HCT116 (cell line): ENCODE data around the gene MAP3K9. TPM values are rescaled to one million over a fixed set of nuclear protein-coding genes. Genes with fewer than 3 reads are reported as not detected.

Source experiments
- ATAC-seq: fragments of 200-7000 bp; cut with Tn5 transposase; 2 replicates; pipeline ENCODE4 v1.9.1; 2020; ENCODE audit warnings: mild to moderate bottlenecking, moderate library complexity
- BruUV-seq: library from RNA; stranded (reverse); fragments of 400-500 nt; replicated peaks from 2 replicates; lab custom pipeline; 2021; lab: Mats Ljungman, UMichigan
- CTCF ChIA-PET: fragments of 300-600 bp; sonication (Branson Sonifier 250); formaldehyde crosslinking; loops from one replicate; lab custom pipeline; 2021; ENCODE audit warnings: antibody characterized with exemption; lab: Charles Lee
- POLR2A ChIA-PET: fragments of 300-600, 350-600 bp; sonication (Branson Sonifier 250); formaldehyde crosslinking; loops from one replicate; lab custom pipeline; 2021; ENCODE audit warnings: antibody characterized with exemption; lab: Charles Lee
- RAD21 ChIA-PET, 2 experiments: fragments of 300-600 bp; sonication (Branson Sonifier 250); formaldehyde crosslinking; loops; one replicate each; lab custom pipeline; 2023; ENCODE audit warnings: low total read pairs in 2 of 2; ENCODE audit not compliant: uncharacterized antibody in 2 of 2, unreplicated experiment in 2 of 2, low non-redundant PET in 1 of 2; lab: Charles Lee
- DNase-seq: peaks from one replicate; pipeline ENCODE4 v3.0.0-alpha.2; 2010; ENCODE audit warnings: low read depth, low spot score
- H2AFZ ChIP-seq: fragments of 200-600 bp; shearing (Covaris generic), sonication (generic); 2 replicates; pipeline ENCODE4 v1.6.1; 2017; ENCODE audit warnings: low read depth, mixed run types, mixed read lengths, antibody characterized with exemption, low read length; ENCODE audit not compliant: poor library complexity, severe bottlenecking
- H3K27ac ChIP-seq: 2 replicates; pipeline ENCODE4 v1.5.1; 2012; ENCODE audit warnings: low read depth, low read length
- H3K27me3 ChIP-seq: fragments of 200-600 bp; sonication (generic); 2 replicates; pipeline ENCODE4 v1.6.1; 2016; ENCODE audit warnings: mixed run types, low read length, mixed read lengths; ENCODE audit not compliant: insufficient read depth
- H3K36me3 ChIP-seq, 2 experiments: fragments of 200-500 bp in 1 of 2; fragments of 200-600 bp in 1 of 2; sonication (Bioruptor generic) in 1 of 2; sonication (generic) in 1 of 2; 2 replicates each; pipeline versions ENCODE4 v1.5.1 to v1.6.1; 2014 to 2016; ENCODE audit warnings: low read length in 2 of 2, inconsistent platforms in 1 of 2, mixed read lengths in 1 of 2, mixed run types in 1 of 2; ENCODE audit not compliant: insufficient read depth in 2 of 2, control insufficient read depth in 1 of 2
- H3K4me1 ChIP-seq, 2 experiments: fragments of 200-600 bp in 1 of 2; sonication (generic) in 1 of 2; 2 replicates each; pipeline versions ENCODE4 v1.5.1 to v1.6.1; 2012 to 2017; ENCODE audit warnings: low read length in 2 of 2, inconsistent platforms in 1 of 2, mild to moderate bottlenecking in 1 of 2, mixed read lengths in 1 of 2, mixed run types in 1 of 2, moderate library complexity in 1 of 2; ENCODE audit not compliant: insufficient read depth in 2 of 2, control insufficient read depth in 1 of 2
- H3K4me2 ChIP-seq: fragments of 200-600 bp; sonication (generic); 2 replicates; pipeline ENCODE4 v1.6.1; 2017; ENCODE audit warnings: mixed run types, low read length, mixed read lengths
- H3K4me3 ChIP-seq, 2 experiments: fragments of 200-600 bp in 1 of 2; sonication (generic) in 1 of 2; replicated peaks in 1 of 2; 2 replicates each; pipeline ENCODE4 v1.5.1; 2011 to 2016; ENCODE audit warnings: low read length in 2 of 2, control low read depth in 1 of 2, low read depth in 1 of 2, mild to moderate bottlenecking in 1 of 2, mixed read lengths in 1 of 2, mixed run types in 1 of 2
- H3K79me2 ChIP-seq: fragments of 200-600 bp; sonication (generic); 2 replicates; pipeline ENCODE4 v1.6.1; 2017; ENCODE audit warnings: mild to moderate bottlenecking, mixed run types, low read length, moderate library complexity, mixed read lengths; ENCODE audit not compliant: insufficient read depth
- H3K9ac ChIP-seq: fragments of 200-600 bp; sonication (generic); 2 replicates; pipeline ENCODE4 v1.6.1; 2016; ENCODE audit warnings: low read length, mixed read lengths
- H3K9me2 ChIP-seq: fragments of 200-600 bp; sonication (generic), shearing (Covaris generic); 2 replicates; pipeline ENCODE4 v1.6.1; 2017; ENCODE audit warnings: mixed run types, mild to moderate bottlenecking, moderate library complexity; ENCODE audit not compliant: insufficient read depth
- H3K9me3 ChIP-seq, 2 experiments: fragments of 200-500 bp in 1 of 2; fragments of 200-600 bp in 1 of 2; sonication (Bioruptor generic) in 1 of 2; sonication (generic) in 1 of 2; 2 replicates each; pipeline ENCODE4 v1.6.1; 2014 to 2017; ENCODE audit warnings: low read length in 2 of 2, mixed read lengths in 2 of 2, inconsistent platforms in 1 of 2, low read depth in 1 of 2, mild to moderate bottlenecking in 1 of 2, mixed run types in 1 of 2, moderate library complexity in 1 of 2; ENCODE audit not compliant: control insufficient read depth in 1 of 2, insufficient read depth in 1 of 2
- H4K20me1 ChIP-seq: fragments of 200-600 bp; sonication (generic), shearing (Covaris generic); 2 replicates; pipeline ENCODE4 v1.6.1; 2017; ENCODE audit warnings: mixed run types, mild to moderate bottlenecking, moderate library complexity; ENCODE audit not compliant: insufficient read depth
- CEBPB ChIP-seq: IDR thresholded peaks from 2 replicates; pipeline ENCODE4 v1.6.1; 2012; ENCODE audit warnings: low read depth
- EGR1 ChIP-seq: IDR thresholded peaks from 2 replicates; pipeline ENCODE4 v1.6.1; 2012; ENCODE audit warnings: low read depth
- ELF1 ChIP-seq: IDR thresholded peaks from 2 replicates; pipeline ENCODE4 v1.6.1; 2012; ENCODE audit warnings: low read depth, borderline replicate concordance
- EZH2 ChIP-seq: fragments of 200-600 bp; sonication (generic); IDR thresholded peaks from 2 replicates; pipeline ENCODE4 v1.6.1; 2017; ENCODE audit warnings: antibody characterized with exemption, mixed run types
- EZH2phosphoT487 ChIP-seq: fragments of 200-600 bp; IDR thresholded peaks from 2 replicates; pipeline ENCODE4 v1.6.1; 2018; ENCODE audit warnings: antibody characterized with exemption, borderline replicate concordance
- JUND ChIP-seq: IDR thresholded peaks from 2 replicates; pipeline ENCODE4 v1.6.1; 2012
- POLR2A ChIP-seq: IDR thresholded peaks from 2 replicates; pipeline ENCODE4 v1.7.0; 2011; ENCODE audit warnings: borderline replicate concordance; ENCODE audit not compliant: insufficient read depth, insufficient read length; ENCODE audit errors: extremely low read depth
- POLR2AphosphoS5 ChIP-seq: IDR thresholded peaks from 2 replicates; pipeline ENCODE4 v1.6.1; 2011; ENCODE audit warnings: mild to moderate bottlenecking, low read depth, low read length, moderate library complexity
- RAD21 ChIP-seq: IDR thresholded peaks from 2 replicates; pipeline ENCODE4 v1.6.1; 2012; ENCODE audit warnings: low read depth, mild to moderate bottlenecking
- SIN3A ChIP-seq: IDR thresholded peaks from 2 replicates; pipeline ENCODE4 v1.6.1; 2012; ENCODE audit warnings: low read depth
- SP1 ChIP-seq: IDR thresholded peaks from 2 replicates; pipeline ENCODE4 v1.6.1; 2012; ENCODE audit warnings: low read depth
- SRF ChIP-seq: IDR thresholded peaks from 2 replicates; pipeline ENCODE4 v1.6.1; 2012; ENCODE audit warnings: low read depth
- YY1 ChIP-seq: IDR thresholded peaks from 2 replicates; pipeline ENCODE4 v1.6.1; 2011; ENCODE audit warnings: low read length, low read depth, moderate library complexity, mild to moderate bottlenecking; ENCODE audit not compliant: insufficient replicate concordance; ENCODE audit errors: extremely low read depth
- ZFX ChIP-seq: fragments of 450-650 bp; IDR thresholded peaks from 2 replicates; pipeline ENCODE4 v1.6.1; 2017
- ZNF274 ChIP-seq: fragments of 200-500 bp; sonication (Bioruptor generic); IDR thresholded peaks from 2 replicates; pipeline ENCODE4 v1.6.1; 2014; ENCODE audit warnings: mild to moderate bottlenecking, low read depth, low read length, inconsistent platforms
- intact Hi-C: fragments of 100-400 bp; cut with micrococcal nuclease; formaldehyde crosslinking; loops from 2 replicates; pipeline ENCODE4 v1.10.0; 2022
- total RNA-seq: library from RNA; stranded (reverse); gene quantifications from one replicate; pipeline ENCODE4 v1.2.1, GENCODE V29; 2021; ENCODE audit not compliant: unreplicated experiment
- TF ChIP-seq, protein P1 (sequence below): IDR thresholded peaks from 2 replicates; pipeline ENCODE4 v1.6.1; 2011; ENCODE audit warnings: mild to moderate bottlenecking, low read length, moderate library complexity; ENCODE audit not compliant: insufficient replicate concordance; ENCODE audit errors: extremely low read depth
- TF ChIP-seq, protein P2 (sequence below), 3 experiments: fragments of 200-600 bp in 1 of 3; sonication (generic) in 1 of 3; IDR thresholded peaks in 2 of 3; conservative IDR thresholded peaks in 1 of 3; 2 replicates each; pipeline ENCODE4 v1.5.1; 2012 to 2017; ENCODE audit warnings: low read depth in 2 of 3, low read length in 2 of 3, antibody characterized with exemption in 1 of 3, borderline replicate concordance in 1 of 3, control low read depth in 1 of 3, mild to moderate bottlenecking in 1 of 3, mixed read lengths in 1 of 3, mixed run types in 1 of 3, moderate library complexity in 1 of 3; ENCODE audit not compliant: insufficient read depth in 1 of 3
- TF ChIP-seq, protein P3 (sequence below): IDR thresholded peaks from 2 replicates; pipeline ENCODE4 v1.6.1; 2012; ENCODE audit warnings: low read depth
- TF ChIP-seq, protein P4 (sequence below): IDR thresholded peaks from 2 replicates; pipeline ENCODE4 v1.6.1; 2012
- TF ChIP-seq, protein P5 (sequence below): IDR thresholded peaks from 2 replicates; pipeline ENCODE4 v1.6.1; 2012

The MAP3K9 gene
- total RNA-seq, 1 experiment from 2014 or later: 11.7 TPM

DNA sequence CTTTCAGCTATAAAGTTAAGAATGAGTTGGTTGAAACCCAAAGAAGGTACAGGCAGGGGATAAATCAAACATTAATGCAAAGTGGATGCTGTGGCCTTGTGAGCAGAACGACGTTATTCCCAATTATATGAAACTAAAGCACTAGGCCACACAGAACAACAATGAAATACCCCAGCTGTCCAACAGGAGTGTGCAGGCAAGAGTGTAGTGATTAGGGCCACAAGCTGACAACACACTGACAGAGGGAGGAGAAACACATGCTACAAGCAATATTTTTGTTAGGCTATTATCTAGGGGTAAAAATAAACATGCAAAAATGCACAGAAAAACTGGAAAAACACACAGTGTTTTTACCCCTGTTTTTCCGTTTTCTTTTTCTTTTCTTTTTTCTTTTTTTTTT, 15.0 kb downstream of the MAP3K9 start:
- CTCF ChIA-PET: no interaction called here

More for the DNA sequence above, 15.0 kb downstream of the MAP3K9 start:
- ChIA-PET POLR2A (no interaction called here), RAD21 (no interaction called here)
- TF ChIP-seq POLR2AphosphoS5: no peak
- no peak for TF ChIP-seq SIN3A
- TF ChIP-seq EZH2: no peak
- TF ChIP-seq JUND: no peak
- TF ChIP-seq, protein P1, sequence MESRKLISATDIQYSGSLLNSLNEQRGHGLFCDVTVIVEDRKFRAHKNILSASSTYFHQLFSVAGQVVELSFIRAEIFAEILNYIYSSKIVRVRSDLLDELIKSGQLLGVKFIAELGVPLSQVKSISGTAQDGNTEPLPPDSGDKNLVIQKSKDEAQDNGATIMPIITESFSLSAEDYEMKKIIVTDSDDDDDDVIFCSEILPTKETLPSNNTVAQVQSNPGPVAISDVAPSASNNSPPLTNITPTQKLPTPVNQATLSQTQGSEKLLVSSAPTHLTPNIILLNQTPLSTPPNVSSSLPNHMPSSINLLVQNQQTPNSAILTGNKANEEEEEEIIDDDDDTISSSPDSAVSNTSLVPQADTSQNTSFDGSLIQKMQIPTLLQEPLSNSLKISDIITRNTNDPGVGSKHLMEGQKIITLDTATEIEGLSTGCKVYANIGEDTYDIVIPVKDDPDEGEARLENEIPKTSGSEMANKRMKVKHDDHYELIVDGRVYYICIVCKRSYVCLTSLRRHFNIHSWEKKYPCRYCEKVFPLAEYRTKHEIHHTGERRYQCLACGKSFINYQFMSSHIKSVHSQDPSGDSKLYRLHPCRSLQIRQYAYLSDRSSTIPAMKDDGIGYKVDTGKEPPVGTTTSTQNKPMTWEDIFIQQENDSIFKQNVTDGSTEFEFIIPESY: no peak
- TF ChIP-seq RAD21: no peak
- no peak for TF ChIP-seq CEBPB
- TF ChIP-seq ZNF274: no peak
- TF ChIP-seq YY1: no peak
- TF ChIP-seq, protein P2, sequence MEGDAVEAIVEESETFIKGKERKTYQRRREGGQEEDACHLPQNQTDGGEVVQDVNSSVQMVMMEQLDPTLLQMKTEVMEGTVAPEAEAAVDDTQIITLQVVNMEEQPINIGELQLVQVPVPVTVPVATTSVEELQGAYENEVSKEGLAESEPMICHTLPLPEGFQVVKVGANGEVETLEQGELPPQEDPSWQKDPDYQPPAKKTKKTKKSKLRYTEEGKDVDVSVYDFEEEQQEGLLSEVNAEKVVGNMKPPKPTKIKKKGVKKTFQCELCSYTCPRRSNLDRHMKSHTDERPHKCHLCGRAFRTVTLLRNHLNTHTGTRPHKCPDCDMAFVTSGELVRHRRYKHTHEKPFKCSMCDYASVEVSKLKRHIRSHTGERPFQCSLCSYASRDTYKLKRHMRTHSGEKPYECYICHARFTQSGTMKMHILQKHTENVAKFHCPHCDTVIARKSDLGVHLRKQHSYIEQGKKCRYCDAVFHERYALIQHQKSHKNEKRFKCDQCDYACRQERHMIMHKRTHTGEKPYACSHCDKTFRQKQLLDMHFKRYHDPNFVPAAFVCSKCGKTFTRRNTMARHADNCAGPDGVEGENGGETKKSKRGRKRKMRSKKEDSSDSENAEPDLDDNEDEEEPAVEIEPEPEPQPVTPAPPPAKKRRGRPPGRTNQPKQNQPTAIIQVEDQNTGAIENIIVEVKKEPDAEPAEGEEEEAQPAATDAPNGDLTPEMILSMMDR (IDR thresholded peaks at IDR 0.05 in 2 of 3, conservative IDR thresholded peaks at IDR 0.05 in 1 of 3; ENCODE audit: borderline replicate concordance in 1 of 3, insufficient read depth in 1 of 3, low read depth in 2 of 3, low read length in 2 of 3): no peak
- no peak for TF ChIP-seq ELF1
- TF ChIP-seq, protein P3, sequence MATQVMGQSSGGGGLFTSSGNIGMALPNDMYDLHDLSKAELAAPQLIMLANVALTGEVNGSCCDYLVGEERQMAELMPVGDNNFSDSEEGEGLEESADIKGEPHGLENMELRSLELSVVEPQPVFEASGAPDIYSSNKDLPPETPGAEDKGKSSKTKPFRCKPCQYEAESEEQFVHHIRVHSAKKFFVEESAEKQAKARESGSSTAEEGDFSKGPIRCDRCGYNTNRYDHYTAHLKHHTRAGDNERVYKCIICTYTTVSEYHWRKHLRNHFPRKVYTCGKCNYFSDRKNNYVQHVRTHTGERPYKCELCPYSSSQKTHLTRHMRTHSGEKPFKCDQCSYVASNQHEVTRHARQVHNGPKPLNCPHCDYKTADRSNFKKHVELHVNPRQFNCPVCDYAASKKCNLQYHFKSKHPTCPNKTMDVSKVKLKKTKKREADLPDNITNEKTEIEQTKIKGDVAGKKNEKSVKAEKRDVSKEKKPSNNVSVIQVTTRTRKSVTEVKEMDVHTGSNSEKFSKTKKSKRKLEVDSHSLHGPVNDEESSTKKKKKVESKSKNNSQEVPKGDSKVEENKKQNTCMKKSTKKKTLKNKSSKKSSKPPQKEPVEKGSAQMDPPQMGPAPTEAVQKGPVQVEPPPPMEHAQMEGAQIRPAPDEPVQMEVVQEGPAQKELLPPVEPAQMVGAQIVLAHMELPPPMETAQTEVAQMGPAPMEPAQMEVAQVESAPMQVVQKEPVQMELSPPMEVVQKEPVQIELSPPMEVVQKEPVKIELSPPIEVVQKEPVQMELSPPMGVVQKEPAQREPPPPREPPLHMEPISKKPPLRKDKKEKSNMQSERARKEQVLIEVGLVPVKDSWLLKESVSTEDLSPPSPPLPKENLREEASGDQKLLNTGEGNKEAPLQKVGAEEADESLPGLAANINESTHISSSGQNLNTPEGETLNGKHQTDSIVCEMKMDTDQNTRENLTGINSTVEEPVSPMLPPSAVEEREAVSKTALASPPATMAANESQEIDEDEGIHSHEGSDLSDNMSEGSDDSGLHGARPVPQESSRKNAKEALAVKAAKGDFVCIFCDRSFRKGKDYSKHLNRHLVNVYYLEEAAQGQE: no peak
- TF ChIP-seq EZH2phosphoT487: no peak
- no peak for TF ChIP-seq EGR1
- no peak for TF ChIP-seq SP1
- no peak for TF ChIP-seq POLR2A
- no peak for TF ChIP-seq ZFX
- TF ChIP-seq SRF: no peak
- TF ChIP-seq, protein P4, sequence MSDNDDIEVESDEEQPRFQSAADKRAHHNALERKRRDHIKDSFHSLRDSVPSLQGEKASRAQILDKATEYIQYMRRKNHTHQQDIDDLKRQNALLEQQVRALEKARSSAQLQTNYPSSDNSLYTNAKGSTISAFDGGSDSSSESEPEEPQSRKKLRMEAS: no peak
- TF ChIP-seq, protein P5, sequence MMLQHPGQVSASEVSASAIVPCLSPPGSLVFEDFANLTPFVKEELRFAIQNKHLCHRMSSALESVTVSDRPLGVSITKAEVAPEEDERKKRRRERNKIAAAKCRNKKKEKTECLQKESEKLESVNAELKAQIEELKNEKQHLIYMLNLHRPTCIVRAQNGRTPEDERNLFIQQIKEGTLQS: no peak
- no peak overlapping the region for H3K4me2 ChIP-seq
- H3K27me3 ChIP-seq: no peaks in the 10 kb centered on the region
- H3K9me2 ChIP-seq: no peaks in the 10 kb centered on the region
- H3K36me3 ChIP-seq: peaks cover 0 to 8% of the 10 kb centered on the region in 2 experiments; a peak in 1 of 4 replicates
- intact Hi-C loops: no loop called here
- H4K20me1 ChIP-seq: no peaks in the 10 kb centered on the region
- no peaks in the 10 kb centered on the region for H3K9me3 ChIP-seq
- H3K9ac ChIP-seq: no peak overlapping the region
- no peak for DNase-seq
- H2AFZ ChIP-seq: no peak overlapping the region
- ATAC-seq: no peak
- H3K4me1 ChIP-seq: no peaks in the 10 kb centered on the region
- peaks cover 36% of the 10 kb centered on the region for H3K79me2 ChIP-seq
- no peak overlapping the region for H3K27ac ChIP-seq
- H3K4me3 ChIP-seq: no peak overlapping the region
- no TSS peak for BruUV-seq
